Activated T-cell treated with anti-CD3 and anti-CD28 coated beads, Interleukin-2, amount 50 U/mL, for 4 hours (primary cell): ENCODE results near the gene AGBL1. TPM values are rescaled to one million over a fixed set of nuclear protein-coding genes. Genes with fewer than 3 reads are reported as not detected.
"Not testable (repeated sequence)": the region's sequence is repeated elsewhere in the genome, so short reads cannot be mapped to it uniquely, and the experiment has no call there.

Experiments used
- ATAC-seq, 2 donors: fragments of 200-7000 bp; cut with Tn5 transposase; one replicate each; pipeline ENCODE4 v1.10.0; 2021
- DNase-seq: peaks from one replicate; pipeline ENCODE4 v3.0.0-alpha.2; 2020
- H3K27me3 Mint-ChIP-seq: one replicate; pipeline ENCODE4 v1.8.0; 2021; ENCODE audit warnings: low read depth, mixed read lengths
- H3K36me3 Mint-ChIP-seq: one replicate; pipeline ENCODE4 v1.8.0; 2022; ENCODE audit warnings: mixed read lengths; ENCODE audit not compliant: insufficient read depth
- H3K4me1 Mint-ChIP-seq: one replicate; pipeline ENCODE4 v1.8.0; 2021; ENCODE audit warnings: low read depth, mixed read lengths
- H3K4me3 Mint-ChIP-seq: one replicate; pipeline ENCODE4 v1.8.0; 2021; ENCODE audit warnings: mild to moderate bottlenecking, moderate library complexity, mixed read lengths
- H3K9me3 Mint-ChIP-seq: one replicate; pipeline ENCODE4 v1.8.0; 2021; ENCODE audit warnings: mixed read lengths
- total RNA-seq, 3 donors: library from RNA; stranded (reverse); gene quantifications; one replicate each; pipeline ENCODE4 v1.2.1, GENCODE V29; 2021

Gene AGBL1
- total RNA-seq, 3 donors from 2014 or later: 0.05 TPM; not detected in 2

- no peak overlapping the region for H3K4me3 Mint-ChIP-seq
- no peaks in the 10 kb centered on the region for H3K36me3 Mint-ChIP-seq
- no peaks in the 10 kb centered on the region for H3K9me3 Mint-ChIP-seq
- H3K4me1 Mint-ChIP-seq: no peaks in the 10 kb centered on the region
- ATAC-seq (no peak), DNase-seq (no peak)
- peaks cover 9% of the 10 kb centered on the region for H3K27me3 Mint-ChIP-seq
These were observed 958.7 kb downstream of the AGBL1 start for GRCh38 chr15:87038404-87038803.

DNA sequence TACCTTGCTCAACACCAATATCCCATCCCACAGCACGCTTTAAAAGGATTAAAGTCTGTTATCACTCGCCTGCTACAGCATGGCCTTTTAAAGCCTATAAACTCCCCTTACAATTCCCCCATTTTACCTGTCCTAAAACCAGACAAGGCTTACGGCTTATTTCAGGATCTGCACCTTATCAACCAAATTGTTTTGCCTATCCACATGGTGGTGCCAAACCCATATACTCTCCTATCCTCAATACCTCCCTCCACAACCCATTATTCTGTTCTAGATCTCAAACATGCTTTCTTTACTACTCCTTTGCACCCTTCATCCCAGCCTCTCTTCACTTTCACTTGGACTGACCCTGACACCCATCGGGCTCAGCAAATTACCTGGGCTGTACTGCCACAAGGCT is 962.9 kb downstream of the AGBL1 start:
- not testable (repeated sequence) for H3K27me3 Mint-ChIP-seq, H3K4me1 Mint-ChIP-seq, H3K4me3 Mint-ChIP-seq, DNase-seq, ATAC-seq, H3K9me3 Mint-ChIP-seq, H3K36me3 Mint-ChIP-seq

GRCh38 chr15:87045746-87046145 is 966.1 kb downstream of the AGBL1 start:
- ATAC-seq: no peak
- Mint-ChIP-seq H3K27me3 (no peaks in the 10 kb centered on the region), H3K9me3 (no peaks in the 10 kb centered on the region), H3K4me1 (no peaks in the 10 kb centered on the region), H3K36me3 (no peaks in the 10 kb centered on the region), H3K4me3 (no peak overlapping the region)
- DNase-seq: no peak

- ATAC-seq: no peak
- Mint-ChIP-seq H3K4me3 (no peak overlapping the region), H3K36me3 (no peaks in the 10 kb centered on the region), H3K27me3 (no peaks in the 10 kb centered on the region), H3K4me1 (no peaks in the 10 kb centered on the region), H3K9me3 (no peaks in the 10 kb centered on the region)
- no peak for DNase-seq
These were observed 967.7 kb downstream of the AGBL1 start for GRCh38 chr15:87047203-87047965.
